T-helper 1 cell treated with Interleukin-12 subunit alpha and Interleukin-12 subunit beta and Interleukin-4 antibody, amounts not matched to agents 30 ng/mL and 1 ng/mL, for 36 hours (primary cell): Measurements from ENCODE around the gene TMEM178B. TPM values are rescaled to one million over a fixed set of nuclear protein-coding genes. Genes with fewer than 3 reads are reported as not detected.

Experiments used
- intact Hi-C: fragments of 100-400 bp; cut with micrococcal nuclease; formaldehyde crosslinking; loops from one replicate; pipeline ENCODE4 v1.15.1; 2024
- total RNA-seq: library from RNA; stranded (reverse); gene quantifications from 2 replicates; pipeline ENCODE4 v1.2.3, GENCODE V29; 2022

Gene TMEM178B
- total RNA-seq, 1 donor from 2014 or later, result 6.5 TPM

GRCh38 chr7:141349338-141349737, 275.5 kb downstream of the TMEM178B start:
- intact Hi-C loops, result no loop called here

DNA sequence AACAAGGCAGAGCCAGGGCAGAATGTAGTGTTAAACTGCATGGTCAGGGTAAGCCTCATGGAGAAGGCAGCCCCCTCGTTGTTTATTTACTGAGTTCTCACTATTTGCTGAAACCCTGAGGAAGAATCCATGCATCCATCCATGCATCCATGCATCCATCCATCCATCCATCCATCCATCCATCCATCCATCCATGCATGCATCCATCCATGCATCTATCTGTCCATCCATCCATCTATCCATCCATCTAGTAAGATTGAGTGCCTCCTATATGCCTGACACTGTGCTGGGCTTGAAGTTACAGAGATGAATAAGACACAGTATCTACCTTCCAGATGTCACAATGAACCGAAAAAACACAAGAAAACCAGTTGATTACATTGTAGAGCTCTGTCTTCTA, 275.9 kb downstream of the TMEM178B start:
- intact Hi-C loops, result no loop called here

DNA sequence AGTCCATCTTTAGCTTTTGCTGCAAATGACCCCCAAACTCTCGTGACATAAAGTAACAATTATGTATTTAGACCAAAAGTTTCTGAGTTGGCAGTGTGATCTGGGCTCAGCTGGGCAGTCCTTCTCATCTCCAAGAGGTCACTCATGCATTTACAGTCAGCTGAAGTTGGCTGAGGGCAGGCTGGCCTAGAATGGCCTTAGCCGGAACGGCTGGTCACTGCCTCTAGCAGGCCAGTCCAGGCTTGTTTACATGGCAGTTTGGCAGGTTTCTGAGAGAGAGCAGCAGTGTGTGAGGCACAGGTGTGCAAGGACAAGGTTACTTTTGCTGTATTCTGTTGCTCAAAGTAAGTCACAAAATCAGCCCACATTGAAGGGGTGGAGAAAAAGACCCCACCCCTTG, 277.3 kb downstream of the TMEM178B start:
- intact Hi-C loops, result no loop called here

DNA sequence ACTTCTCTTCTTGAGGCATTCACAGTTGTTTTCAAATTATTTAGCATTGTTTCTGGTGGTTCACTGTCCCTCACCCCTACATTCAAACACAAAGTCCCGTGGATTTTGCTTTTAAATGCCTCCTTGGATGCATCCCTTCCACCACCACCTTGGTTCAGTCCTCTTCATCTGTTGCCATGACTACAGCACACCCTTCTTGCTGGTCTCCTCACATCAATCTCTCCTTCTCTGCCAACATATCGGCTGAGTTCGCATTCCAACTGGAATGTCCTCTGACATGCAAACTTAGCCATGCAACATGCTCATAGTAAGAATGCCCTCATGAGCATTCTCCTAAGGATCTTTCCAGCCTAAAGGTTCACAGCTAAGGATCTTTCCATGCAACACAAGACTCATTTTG, 279.1 kb downstream of the TMEM178B start:
- intact Hi-C loops, result no loop called here

DNA sequence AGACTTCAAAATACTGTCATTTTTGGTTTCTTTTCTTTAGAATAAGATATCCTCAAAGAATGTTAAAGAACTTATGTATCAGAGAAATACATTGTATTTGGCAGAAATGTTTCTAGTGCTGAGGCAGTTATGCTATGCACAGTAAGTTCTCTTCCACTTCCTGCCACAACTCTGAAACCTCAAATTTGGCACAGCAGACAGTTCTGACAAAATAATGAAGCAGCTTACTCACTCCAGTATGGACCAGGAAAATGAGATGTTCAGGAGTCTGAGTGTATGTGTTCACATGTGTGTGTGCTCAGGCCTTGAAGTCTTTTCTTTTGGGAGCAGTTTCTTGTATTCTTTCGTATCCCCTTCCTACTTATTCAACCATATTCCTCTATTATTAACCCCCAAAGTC, 280.4 kb downstream of the TMEM178B start:
- intact Hi-C loops, result no loop called here

DNA sequence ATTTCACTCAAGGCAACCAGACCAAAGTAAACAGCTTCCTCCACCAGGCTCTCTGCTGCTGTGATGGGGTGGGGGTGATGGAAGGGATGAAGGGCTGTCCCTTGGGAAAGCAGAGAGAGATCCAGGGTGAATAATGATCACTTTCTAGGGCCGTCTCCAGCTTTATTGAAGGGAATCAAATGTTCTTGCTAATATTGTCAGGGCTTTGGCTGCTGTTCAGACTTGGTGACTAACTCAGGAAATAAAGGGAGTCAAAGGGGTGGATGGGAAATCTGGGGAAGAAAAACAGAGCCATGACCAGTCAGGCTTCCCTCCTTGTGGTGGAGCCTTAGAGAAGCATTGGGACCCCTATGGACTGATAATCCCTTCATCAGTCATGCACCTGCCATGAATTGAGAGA, 281.2 kb downstream of the TMEM178B start:
- intact Hi-C loops, result no loop called here

- intact Hi-C loops, result no loop called here
Measured at GRCh38 chr7:141356161-141356560, 282.3 kb downstream of the TMEM178B start.

DNA sequence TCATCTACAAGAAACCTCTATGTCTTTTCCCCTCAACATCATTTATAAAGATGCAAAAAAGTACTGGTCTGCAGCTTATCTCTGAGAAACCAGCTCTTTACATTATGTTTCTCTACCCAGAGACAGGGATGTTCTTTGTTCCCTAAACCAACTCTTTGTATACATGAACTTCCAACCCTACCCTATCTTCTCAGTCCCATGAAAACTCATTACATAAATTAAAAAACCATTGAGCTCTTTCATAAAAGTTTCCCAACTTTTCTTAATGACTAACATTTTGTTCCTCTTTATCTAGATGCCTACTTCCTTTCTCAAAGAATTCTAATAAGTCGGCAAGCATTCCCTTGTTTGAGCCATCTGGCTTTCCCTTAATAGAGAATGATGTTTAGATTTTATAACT, 284.5 kb downstream of the TMEM178B start:
- intact Hi-C loops, result no loop called here

GRCh38 chr7:141359262-141359661, 285.4 kb downstream of the TMEM178B start:
- intact Hi-C loops, result no loop called here

DNA sequence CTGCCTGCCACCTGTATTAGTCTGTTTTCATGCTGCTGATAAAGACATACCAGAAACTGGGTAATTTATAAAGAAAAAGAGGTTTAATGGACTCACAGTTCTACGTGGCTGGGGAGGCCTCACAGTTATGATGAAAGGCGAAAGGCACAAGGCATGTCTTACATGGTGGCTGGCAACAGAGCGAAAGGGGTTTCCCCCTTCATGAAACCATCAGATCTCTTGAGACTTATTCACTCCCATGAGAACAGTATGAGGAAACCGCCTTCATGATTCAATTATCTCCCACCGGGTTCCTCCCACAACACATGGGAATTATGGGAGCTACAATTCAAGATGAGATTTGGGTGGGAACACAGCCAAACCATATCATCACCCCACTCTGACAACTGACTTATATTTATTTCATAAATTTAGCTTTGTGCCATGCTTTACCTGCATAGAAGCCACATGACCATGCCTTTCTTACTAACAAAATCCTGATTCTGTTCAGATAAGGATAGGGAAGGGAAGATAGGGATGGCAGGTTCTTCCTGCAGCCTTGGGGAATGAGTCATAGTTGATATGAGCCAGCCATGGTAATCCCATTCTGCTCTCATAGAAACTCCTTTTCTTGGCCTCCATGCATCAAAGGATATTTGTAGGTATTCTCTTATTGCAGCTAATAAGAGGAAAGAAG, 286.0 kb downstream of the TMEM178B start:
- intact Hi-C loops, result no loop called here

GRCh38 chr7:141360416-141360760, 286.5 kb downstream of the TMEM178B start:
- intact Hi-C loops, result no loop called here

- intact Hi-C loops, result no loop called here
Measured at GRCh38 chr7:141360803-141361202, 286.9 kb downstream of the TMEM178B start.

DNA sequence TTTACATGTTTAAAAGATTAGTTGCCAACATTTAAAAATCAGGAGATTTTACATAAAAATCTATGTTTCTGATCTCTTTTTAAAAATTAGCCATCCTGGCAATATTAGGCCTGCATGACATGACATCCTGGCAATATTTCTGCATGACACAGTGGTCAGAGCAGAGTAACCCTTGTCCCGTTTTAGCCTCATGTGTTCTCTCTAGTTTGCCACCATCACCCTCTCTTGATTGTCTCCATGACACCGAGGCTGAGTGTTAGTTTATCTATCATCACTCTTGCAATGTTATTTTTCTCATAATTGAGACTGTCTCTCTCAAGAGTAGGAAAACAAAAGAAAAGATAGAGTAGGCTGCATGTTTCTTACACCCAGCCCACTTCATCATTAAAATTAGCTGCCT, 287.6 kb downstream of the TMEM178B start:
- intact Hi-C loops, result no loop called here

- intact Hi-C loops, result no loop called here
Measured at GRCh38 chr7:141361960-141362359, 288.1 kb downstream of the TMEM178B start.

DNA sequence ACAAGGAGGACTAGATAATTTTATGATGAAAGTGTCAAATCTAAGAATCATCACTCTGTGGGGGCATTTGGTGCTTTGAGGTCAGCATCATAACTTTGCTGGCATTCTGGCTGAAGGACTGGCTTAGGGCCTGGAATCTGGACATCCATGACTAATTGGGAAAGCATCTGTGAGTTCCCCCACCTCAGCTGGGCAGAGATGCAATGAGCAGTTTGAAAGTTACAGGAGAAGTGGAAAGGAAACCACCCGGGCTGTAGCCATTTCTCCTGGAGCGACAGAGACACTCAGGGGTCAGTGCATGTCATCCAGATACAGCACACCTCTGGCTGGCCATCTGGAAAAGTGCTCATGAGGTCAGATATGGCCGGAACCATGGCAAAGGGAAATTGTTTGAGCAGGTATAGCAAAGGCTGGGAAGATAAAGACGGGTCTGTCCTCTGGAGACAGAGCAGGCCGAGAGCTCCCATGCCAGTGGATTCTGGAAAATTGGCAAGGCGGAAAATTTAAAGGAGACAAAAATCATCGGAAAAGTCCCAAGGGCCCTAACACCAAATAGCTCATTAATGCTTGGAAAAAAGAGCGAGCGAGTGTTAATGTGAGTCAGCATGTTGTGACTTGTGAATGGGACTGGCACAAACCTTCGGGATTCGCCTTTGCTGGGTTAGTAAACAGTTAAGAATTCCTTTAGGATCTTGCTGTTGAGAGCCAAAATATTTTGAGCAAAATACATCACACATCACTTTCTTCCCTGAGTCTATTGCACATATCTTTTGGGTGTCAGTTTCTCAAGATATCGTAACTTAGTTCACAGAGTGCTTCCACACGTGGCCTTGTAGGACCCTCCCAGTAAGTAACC, 288.9 kb downstream of the TMEM178B start:
- intact Hi-C loops, result no loop called here

GRCh38 chr7:141363748-141364147, 289.9 kb downstream of the TMEM178B start:
- intact Hi-C loops, result no loop called here

- intact Hi-C loops, result no loop called here
Measured at GRCh38 chr7:141366091-141366621, 292.3 kb downstream of the TMEM178B start.

- intact Hi-C loops, result no loop called here
Measured at GRCh38 chr7:141369422-141369821, 295.6 kb downstream of the TMEM178B start.

GRCh38 chr7:141370178-141370577, 296.3 kb downstream of the TMEM178B start:
- intact Hi-C loops, result no loop called here

DNA sequence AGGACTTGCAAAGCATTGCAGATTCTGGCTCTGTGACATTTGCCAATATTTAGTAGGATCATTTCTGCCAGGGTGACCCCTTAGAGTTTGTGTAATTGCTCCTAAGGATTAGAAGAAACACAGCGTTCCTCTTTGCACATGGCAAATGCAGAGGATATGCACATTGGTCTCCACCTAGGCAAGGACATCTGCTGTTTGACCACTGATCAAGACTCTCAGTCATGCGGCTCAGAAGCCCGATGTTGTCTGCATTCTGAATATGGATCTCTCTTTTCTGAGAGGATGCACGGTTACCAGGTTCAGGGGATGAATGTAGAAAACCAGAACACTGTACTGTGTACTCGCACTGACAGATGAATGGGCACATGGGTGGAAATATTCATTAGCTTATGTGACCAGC, 296.8 kb downstream of the TMEM178B start:
- intact Hi-C loops, result no loop called here

- intact Hi-C loops, result no loop called here
Measured at GRCh38 chr7:141374425-141374824, 300.6 kb downstream of the TMEM178B start.

DNA sequence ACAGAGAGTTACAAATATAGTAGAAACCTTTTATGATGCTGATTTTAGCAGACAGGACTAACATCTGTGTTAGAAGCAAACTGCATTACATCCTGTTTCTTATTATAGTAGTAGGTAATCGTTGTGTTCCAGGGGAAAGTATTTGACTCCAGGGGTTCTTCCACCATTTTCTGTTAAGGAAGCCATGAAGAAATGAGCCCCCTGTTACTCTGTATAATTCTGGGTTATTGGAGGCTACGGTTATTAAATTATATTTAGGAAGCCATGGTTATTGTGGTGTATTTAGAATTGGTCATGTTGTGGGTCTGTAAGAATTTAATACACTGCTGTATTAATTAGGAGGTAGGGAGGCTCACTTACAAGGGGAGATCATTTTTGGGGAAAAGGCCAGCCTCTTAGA, 301.6 kb downstream of the TMEM178B start:
- intact Hi-C loops, result no loop called here

DNA sequence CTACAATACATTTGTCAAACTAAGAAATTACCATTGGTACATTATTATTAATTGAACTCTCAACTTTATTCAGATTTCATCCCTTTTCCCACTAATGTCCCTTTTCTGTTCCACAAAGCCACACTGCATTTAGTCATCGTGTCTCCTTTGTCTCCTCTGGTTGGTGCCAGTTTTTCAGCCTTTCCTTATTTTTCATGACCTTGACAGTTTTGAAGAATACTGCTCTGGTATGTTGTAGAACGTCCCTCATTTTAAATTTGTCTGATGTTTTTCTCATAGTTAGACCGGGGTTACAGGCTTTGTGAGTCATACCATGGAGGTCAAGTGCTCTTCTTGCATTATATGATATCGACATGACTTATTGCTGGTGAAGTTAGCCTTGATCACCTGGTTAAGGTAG, 304.0 kb downstream of the TMEM178B start:
- intact Hi-C loops, result no loop called here
